HepG2 (cell line): ENCODE data around the gene CTIF. TPM values are rescaled to one million over a fixed set of nuclear protein-coding genes. Genes with fewer than 3 reads are reported as not detected.

Experiments
- ATAC-seq: fragments of 200-7000 bp; cut with Tn5 transposase; 3 replicates; pipeline ENCODE4 v1.9.1; 2020; ENCODE audit warnings: mild to moderate bottlenecking, moderate library complexity
- BruUV-seq: library from RNA; stranded (reverse); fragments of 400-500 nt; replicated peaks from 2 replicates; lab custom pipeline; 2021; lab: Mats Ljungman, UMichigan
- CTCF ChIA-PET: fragments of 300-600 bp; formaldehyde crosslinking; extraction: SDS; loops from one replicate; lab custom pipeline; 2021; ENCODE audit warnings: low total read pairs, inconsistent platforms, low intra/inter-chr PET ratio; lab: Yijun Ruan, JAX
- POLR2A ChIA-PET: fragments of 350-600 bp; sonication (Branson Sonifier 250); formaldehyde crosslinking; loops from one replicate; lab custom pipeline; 2020; ENCODE audit warnings: antibody characterized with exemption, inconsistent platforms; lab: Yijun Ruan, JAX
- DNase-seq: peaks from one replicate; pipeline ENCODE4 v3.0.0-alpha.2; 2015; ENCODE audit warnings: low spot score
- FAIRE-seq: peaks from 3 replicates; lab custom pipeline; 2011; peaks lifted over from hg19 to GRCh38; lab: Jason Lieb, UNC
- H2AFZ ChIP-seq: one replicate; pipeline ENCODE4 v1.6.1; 2011; ENCODE audit warnings: low read length, inconsistent platforms
- H3K27ac ChIP-seq: fragments of 300-600 bp; 3 replicates; pipeline ENCODE4 v1.8.0; 2011; ENCODE audit warnings: mixed run types, mild to moderate bottlenecking, mixed read lengths, low read length, inconsistent platforms; ENCODE audit not compliant: insufficient read depth; ENCODE audit errors: extremely low read length
- H3K27me3 ChIP-seq, 2 experiments: fragments of 200-600 bp in 1 of 2; 2 replicates in 1 of 2; 3 replicates in 1 of 2; pipeline versions ENCODE4 v1.6.0 to v1.8.0; 2011; ENCODE audit warnings: low read length in 2 of 2, mild to moderate bottlenecking in 2 of 2, moderate library complexity in 2 of 2, inconsistent platforms in 1 of 2; ENCODE audit not compliant: insufficient read depth in 2 of 2, control insufficient read depth in 1 of 2
- H3K36me3 ChIP-seq, 2 experiments: fragments of 200-600 bp in 1 of 2; replicated peaks in 1 of 2; 2 replicates in 1 of 2; 3 replicates in 1 of 2; pipeline versions ENCODE4 v1.5.1 to v1.8.0; 2011; ENCODE audit warnings: low read length in 2 of 2, inconsistent platforms in 1 of 2; ENCODE audit not compliant: insufficient read depth in 2 of 2, control insufficient read depth in 1 of 2
- H3K4me1 ChIP-seq: 2 replicates; pipeline ENCODE4 v1.5.1; 2012; ENCODE audit warnings: low read length, inconsistent platforms; ENCODE audit not compliant: insufficient read depth
- H3K4me2 ChIP-seq: 2 replicates; pipeline ENCODE4 v1.6.0; 2011; ENCODE audit warnings: low read depth, low read length, inconsistent platforms
- H3K4me3 ChIP-seq, 3 experiments: fragments of 200-600 bp in 1 of 3; sonication (generic), shearing (Covaris generic) in 1 of 3; replicated peaks in 1 of 3; 2 replicates each; pipeline ENCODE4 v1.5.1; 2011 to 2016; ENCODE audit warnings: low read length in 3 of 3, inconsistent platforms in 2 of 3, low read depth in 2 of 3, mild to moderate bottlenecking in 2 of 3, control low read depth in 1 of 3, mixed read lengths in 1 of 3; ENCODE audit not compliant: insufficient read depth in 1 of 3
- H3K79me2 ChIP-seq: one replicate; pipeline ENCODE4 v1.6.1; 2011; ENCODE audit warnings: low read length, inconsistent platforms; ENCODE audit not compliant: insufficient read depth
- H3K9ac ChIP-seq: 2 replicates; pipeline ENCODE4 v1.6.0; 2011; ENCODE audit warnings: mild to moderate bottlenecking, low read depth, low read length, inconsistent platforms; ENCODE audit not compliant: insufficient read depth
- H3K9me3 ChIP-seq: 2 replicates; pipeline ENCODE4 v1.5.1; 2012; ENCODE audit warnings: mild to moderate bottlenecking, low read length
- H4K20me1 ChIP-seq: 2 replicates; pipeline ENCODE4 v1.6.0; 2011; ENCODE audit warnings: inconsistent platforms, mild to moderate bottlenecking, low read length, moderate library complexity; ENCODE audit not compliant: insufficient read depth
- CBFB ChIP-seq: sonication (generic); formaldehyde crosslinking; IDR thresholded peaks from 2 replicates; pipeline ENCODE4 v1.4.0; 2020; ENCODE audit warnings: missing genetic modification reagents
- WGBS: methylation state at CpG from one replicate; pipeline ENCODE4 v1.1.6; 2017; ENCODE audit warnings: low lambda C conversion rate; 5-methylcytosine and 5-hydroxymethylcytosine counted together
- in situ Hi-C: cut with HindIII; loops from 2 replicates; pipeline ENCODE4 v1.10.0; 2017; ENCODE audit warnings: low pct_unique_long_range_greater_than_20kb; ENCODE audit not compliant: extremely low pct_ligation_motif_present
- intact Hi-C: fragments of 100-400 bp; cut with micrococcal nuclease; formaldehyde crosslinking; loops from one replicate; pipeline ENCODE4 v1.10.0; 2022; ENCODE audit not compliant: unreplicated experiment
- polyA plus RNA-seq, 8 experiments: library from polyadenylated mRNA; depleted of rRNA in 3 of 8; stranded (reverse) in 7 of 8; unstranded in 1 of 8; fragments of >200 nt; fragmentation: Illumina TruSeq in 4 of 8; extraction: Trizol in 4 of 8; gene quantifications; 2 replicates each; pipeline versions ENCODE4 v1.2.1 to v1.2.3, GENCODE V29; 2011 to 2016; ENCODE audit warnings: low read depth in 4 of 8, missing spikeins in 1 of 8, mixed read lengths in 1 of 8; ENCODE audit not compliant: insufficient read depth in 1 of 8
- total RNA-seq, 5 experiments: library from RNA; depleted of rRNA; stranded (reverse); fragments of >200 nt; fragmentation: Illumina TruSeq; extraction: Trizol; gene quantifications; 2 replicates each; pipeline ENCODE4 v1.2.3, GENCODE V29; 2016; ENCODE audit warnings: low read depth in 1 of 5
- TF ChIP-seq, protein P1 (sequence below): sonication (generic); formaldehyde crosslinking; IDR thresholded peaks from 2 replicates; pipeline ENCODE4 v1.4.0; 2020; ENCODE audit warnings: missing genetic modification reagents, borderline replicate concordance
- TF ChIP-seq, protein P2 (sequence below): sonication (generic); formaldehyde crosslinking; IDR thresholded peaks from 2 replicates; pipeline ENCODE4 v1.4.0; 2020; ENCODE audit warnings: mild to moderate bottlenecking, missing genetic modification reagents

CTIF gene
- total and polyA plus RNA-seq, 2 of the 13 experiments (the other 11 are each of a cell fraction or from before 2014, with no cell fraction given) = 18.2 to 28.0 TPM

DNA sequence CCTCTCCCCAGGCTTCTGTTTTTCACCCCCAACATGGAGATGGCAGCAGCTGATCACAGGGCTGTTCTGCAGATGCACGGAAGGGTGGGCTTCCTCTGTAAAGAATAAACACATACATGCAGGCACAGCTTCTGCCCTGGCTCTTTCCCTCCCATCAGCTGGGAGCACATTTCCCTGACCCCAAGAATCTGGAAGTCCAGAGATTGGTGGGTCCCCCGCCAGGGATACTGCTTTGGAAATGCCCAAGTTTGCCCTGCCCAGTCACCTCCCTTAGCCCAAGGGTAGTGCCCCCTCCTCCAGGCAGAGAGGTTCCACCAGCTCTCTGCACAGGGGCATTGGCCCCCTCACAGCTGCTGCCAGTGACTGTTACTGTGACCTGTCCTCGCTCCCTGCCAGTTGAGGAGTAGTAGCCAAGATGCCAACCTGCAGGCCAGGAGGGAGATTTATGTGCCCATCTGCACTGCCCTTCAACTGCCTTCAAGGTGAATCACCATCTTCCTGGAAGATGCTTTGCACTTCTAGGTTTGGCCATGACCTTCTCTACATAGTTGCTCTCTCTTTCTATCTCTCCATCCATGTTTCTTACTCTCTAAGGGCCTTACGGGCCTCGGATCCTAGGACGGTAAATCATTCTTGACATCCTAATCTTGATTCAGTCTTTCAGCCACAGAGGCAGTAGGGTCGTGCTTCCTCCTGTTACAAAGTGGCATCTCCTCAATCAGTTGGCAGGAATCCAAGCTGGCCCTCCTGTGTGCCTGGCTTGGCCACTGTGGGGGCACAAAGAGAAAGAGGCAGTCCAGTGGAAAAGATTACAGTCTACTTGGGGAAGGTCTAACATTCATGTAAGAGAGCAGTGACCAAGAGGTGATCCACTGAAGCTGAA lies 121.8 kb downstream of the CTIF start (continued):
- TF ChIP-seq, protein P1, sequence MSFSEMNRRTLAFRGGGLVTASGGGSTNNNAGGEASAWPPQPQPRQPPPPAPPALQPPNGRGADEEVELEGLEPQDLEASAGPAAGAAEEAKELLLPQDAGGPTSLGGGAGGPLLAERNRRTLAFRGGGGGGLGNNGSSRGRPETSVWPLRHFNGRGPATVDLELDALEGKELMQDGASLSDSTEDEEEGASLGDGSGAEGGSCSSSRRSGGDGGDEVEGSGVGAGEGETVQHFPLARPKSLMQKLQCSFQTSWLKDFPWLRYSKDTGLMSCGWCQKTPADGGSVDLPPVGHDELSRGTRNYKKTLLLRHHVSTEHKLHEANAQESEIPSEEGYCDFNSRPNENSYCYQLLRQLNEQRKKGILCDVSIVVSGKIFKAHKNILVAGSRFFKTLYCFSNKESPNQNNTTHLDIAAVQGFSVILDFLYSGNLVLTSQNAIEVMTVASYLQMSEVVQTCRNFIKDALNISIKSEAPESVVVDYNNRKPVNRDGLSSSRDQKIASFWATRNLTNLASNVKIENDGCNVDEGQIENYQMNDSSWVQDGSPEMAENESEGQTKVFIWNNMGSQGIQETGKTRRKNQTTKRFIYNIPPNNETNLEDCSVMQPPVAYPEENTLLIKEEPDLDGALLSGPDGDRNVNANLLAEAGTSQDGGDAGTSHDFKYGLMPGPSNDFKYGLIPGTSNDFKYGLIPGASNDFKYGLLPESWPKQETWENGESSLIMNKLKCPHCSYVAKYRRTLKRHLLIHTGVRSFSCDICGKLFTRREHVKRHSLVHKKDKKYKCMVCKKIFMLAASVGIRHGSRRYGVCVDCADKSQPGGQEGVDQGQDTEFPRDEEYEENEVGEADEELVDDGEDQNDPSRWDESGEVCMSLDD (CRISPR knock-in tag) = no peak

DNA sequence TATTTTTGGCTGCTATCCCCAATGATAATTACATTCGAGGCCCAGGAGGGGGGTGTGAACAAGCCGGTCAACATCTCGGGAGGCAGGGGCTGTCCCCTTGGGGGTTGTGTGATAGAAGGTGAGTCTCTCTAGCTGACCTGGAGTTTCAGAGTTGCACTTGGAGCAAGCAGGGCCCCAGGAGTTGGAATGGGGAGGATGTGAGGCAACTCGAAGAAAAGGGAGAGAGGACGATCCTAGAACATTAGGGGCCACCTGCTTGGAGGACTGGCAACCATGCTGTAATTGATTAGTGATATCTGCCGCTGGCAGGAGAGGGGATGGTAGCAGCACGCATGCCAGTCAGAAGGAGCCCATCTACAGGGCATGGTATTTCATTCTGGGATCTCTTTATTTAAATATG lies 122.6 kb downstream of the CTIF start:
- no TSS peak for BruUV-seq
- no peak overlapping the region for H3K9ac ChIP-seq
- no peaks in the 10 kb centered on the region for H3K79me2 ChIP-seq
- peaks cover 17% of the 10 kb centered on the region for H3K4me1 ChIP-seq
- no peak overlapping the region for H3K4me2 ChIP-seq
- no peak for ATAC-seq
- in situ Hi-C loops = loop anchor here (5.0 kb wide), 2 partner anchors 54 to 189 kb away; no protein-coding TSS in a partner anchor
- no peak for DNase-seq
- H3K27me3 ChIP-seq = no peaks in the 10 kb centered on the region
- FAIRE-seq = no peak
- ChIA-PET POLR2A (no interaction called here), CTCF (no interaction called here)
- no peak overlapping the region for H3K27ac ChIP-seq
- no peaks in the 10 kb centered on the region for H3K9me3 ChIP-seq
- 0 out of 2 replicates have a peak, but pooled peaks cover 2% of the 10 kb centered on the region for H4K20me1 ChIP-seq
- no peak overlapping the region for H2AFZ ChIP-seq
- peaks cover 5 to 17% of the 10 kb centered on the region in 2 experiments; a peak in 3 of 5 replicates for H3K36me3 ChIP-seq
- TF ChIP-seq CBFB (CRISPR knock-in tag) = no peak
- TF ChIP-seq, protein P2, sequence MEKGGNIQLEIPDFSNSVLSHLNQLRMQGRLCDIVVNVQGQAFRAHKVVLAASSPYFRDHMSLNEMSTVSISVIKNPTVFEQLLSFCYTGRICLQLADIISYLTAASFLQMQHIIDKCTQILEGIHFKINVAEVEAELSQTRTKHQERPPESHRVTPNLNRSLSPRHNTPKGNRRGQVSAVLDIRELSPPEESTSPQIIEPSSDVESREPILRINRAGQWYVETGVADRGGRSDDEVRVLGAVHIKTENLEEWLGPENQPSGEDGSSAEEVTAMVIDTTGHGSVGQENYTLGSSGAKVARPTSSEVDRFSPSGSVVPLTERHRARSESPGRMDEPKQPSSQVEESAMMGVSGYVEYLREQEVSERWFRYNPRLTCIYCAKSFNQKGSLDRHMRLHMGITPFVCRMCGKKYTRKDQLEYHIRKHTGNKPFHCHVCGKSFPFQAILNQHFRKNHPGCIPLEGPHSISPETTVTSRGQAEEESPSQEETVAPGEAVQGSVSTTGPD (CRISPR knock-in tag) = no peak
- 95% methylated on average over 7 of the region's 7 CpGs for WGBS
- intact Hi-C loops = no loop called here
- H3K4me3 ChIP-seq = no peak overlapping the region
